GOT3 (cell line): ENCODE data around the gene DNAJC4.

Source experiments
- DNase-seq: peaks from one replicate; lab custom pipeline; 2025; ENCODE audit warnings: mixed read lengths; lab: John Stamatoyannopoulos, UW

Gene DNAJC4

GRCh38 chr11:64276653-64277431 lies 46.5 kb downstream of the DNAJC4 start:
- DNase-seq: no peak

- no peak for DNase-seq
These were observed 48.3 kb downstream of the DNAJC4 start for GRCh38 chr11:64278576-64279190.

DNA sequence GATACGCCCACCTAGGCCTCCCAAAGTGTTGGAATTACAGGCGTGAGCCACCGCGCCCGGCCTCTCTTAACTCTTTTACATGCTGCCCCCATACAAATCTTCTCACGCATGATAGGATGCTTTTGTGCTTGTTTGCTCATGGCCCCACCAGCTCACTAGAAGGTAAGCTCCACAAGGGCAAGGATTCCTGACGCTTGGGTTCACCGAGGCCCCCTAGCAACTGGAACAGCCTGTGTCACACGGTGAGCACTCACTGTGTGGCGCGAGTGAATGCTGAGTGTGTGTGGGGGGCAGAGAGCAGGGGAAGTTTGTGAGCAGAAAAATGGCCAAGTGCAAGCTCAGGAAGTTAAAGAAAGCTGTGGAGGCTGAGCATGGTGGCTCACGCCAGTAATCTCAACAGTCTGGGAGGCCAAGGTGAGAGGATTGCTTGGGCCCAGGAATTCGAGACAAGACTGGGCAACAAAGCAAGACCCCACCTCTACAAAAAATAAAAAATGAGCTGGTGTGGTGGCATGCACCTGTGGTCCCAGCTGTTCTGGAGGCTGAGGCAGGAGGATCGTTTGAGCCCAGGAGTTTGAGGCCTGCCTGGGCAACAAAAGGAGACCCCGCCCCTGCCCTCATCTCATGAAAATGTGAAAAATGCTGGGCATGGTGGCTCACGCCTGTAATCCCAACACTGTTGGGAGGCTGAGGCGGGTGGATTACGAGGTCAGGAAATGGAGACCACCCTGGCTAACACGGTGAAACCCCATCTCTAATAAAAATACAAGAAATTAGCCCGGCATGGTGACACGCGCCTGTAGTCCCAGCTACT lies 51.8 kb downstream of the DNAJC4 start:
- DNase-seq: no peak

GRCh38 chr11:64283092-64283491 lies 52.7 kb downstream of the DNAJC4 start:
- DNase-seq: no peak
